B cell (primary cell): ENCODE data around the gene SLC1A2. TPM values are rescaled to one million over a fixed set of nuclear protein-coding genes. Genes with fewer than 3 reads are reported as not detected.

ENCODE experiments used
- ATAC-seq: fragments of 200-7000 bp; cut with Tn5 transposase; one replicate; pipeline ENCODE4 v1.10.0; 2021; ENCODE audit warnings: low read depth, mild to moderate bottlenecking, moderate number of reproducible peaks, moderate library complexity
- CTCF ChIA-PET: fragments of 350-600 bp; sonication (Branson Sonifier 250); formaldehyde crosslinking; loops from one replicate; lab custom pipeline; 2021; ENCODE audit warnings: antibody characterized with exemption, inconsistent platforms; lab: Charles Lee
- POLR2A ChIA-PET: fragments of 350-600 bp; sonication (Branson Sonifier 250); formaldehyde crosslinking; loops from one replicate; lab custom pipeline; 2021; ENCODE audit warnings: antibody characterized with exemption; lab: Charles Lee
- DNase-seq: peaks from one replicate; pipeline ENCODE4 v3.0.0; 2013
- H2AFZ ChIP-seq: 2 replicates; pipeline ENCODE4 v1.6.1; 2012; ENCODE audit warnings: mild to moderate bottlenecking, low read depth, low read length; ENCODE audit not compliant: insufficient read depth, poor library complexity, severe bottlenecking
- H3K27ac ChIP-seq, 2 donors: 1 replicate in 1 of 2; 2 replicates in 1 of 2; pipeline ENCODE4 v1.5.1; 2012 to 2013; ENCODE audit warnings: low read length in 2 of 2, mild to moderate bottlenecking in 2 of 2, moderate library complexity in 1 of 2
- H3K27me3 ChIP-seq, 4 experiments: fragments of 200-600 bp in 1 of 4; sonication (generic) in 1 of 4; replicated peaks in 1 of 4; 1 replicate in 2 of 4; 2 replicates in 2 of 4; pipeline versions ENCODE4 v1.6.1 to v1.7.0; 2013 to 2016; ENCODE audit warnings: low read length in 3 of 4, mild to moderate bottlenecking in 2 of 4, mixed read lengths in 1 of 4, moderate library complexity in 1 of 4; ENCODE audit not compliant: insufficient read depth in 4 of 4, control insufficient read depth in 3 of 4; ENCODE audit errors: control extremely low read depth in 1 of 4
- H3K36me3 ChIP-seq, 2 experiments: replicated peaks in 1 of 2; 1 replicate in 1 of 2; 2 replicates in 1 of 2; pipeline versions ENCODE4 v1.6.1 to v1.7.1; 2013; ENCODE audit warnings: low read length in 1 of 2; ENCODE audit not compliant: insufficient read depth in 2 of 2, control insufficient read depth in 1 of 2; ENCODE audit errors: control extremely low read depth in 1 of 2, extremely low read depth in 1 of 2
- H3K4me1 ChIP-seq, 2 donors: fragments of 200-600 bp in 1 of 2; sonication (generic) in 1 of 2; 1 replicate in 1 of 2; 2 replicates in 1 of 2; pipeline versions ENCODE4 v1.5.1 to v1.6.1; 2013 to 2017; ENCODE audit warnings: low read length in 2 of 2; ENCODE audit not compliant: control insufficient read depth in 2 of 2, insufficient read depth in 2 of 2
- H3K4me2 ChIP-seq: replicated peaks from 2 replicates; pipeline ENCODE3; 2012; ENCODE audit warnings: mild to moderate bottlenecking, low read depth, low read length; ENCODE audit not compliant: poor library complexity, severe bottlenecking
- H3K4me3 ChIP-seq, 5 experiments: fragments of 200-600 bp in 1 of 5; sonication (generic) in 1 of 5; 1 replicate in 3 of 5; 2 replicates in 2 of 5; pipeline versions ENCODE4 v1.5.1 to v1.7.0; 2011 to 2016; ENCODE audit warnings: low read length in 4 of 5, mild to moderate bottlenecking in 4 of 5, low read depth in 2 of 5, control low read depth in 1 of 5, moderate library complexity in 1 of 5; ENCODE audit not compliant: insufficient read depth in 1 of 5; ENCODE audit errors: control extremely low read depth in 1 of 5, extremely low read depth in 1 of 5
- H3K79me2 ChIP-seq: fragments of 200-600 bp; sonication (generic); one replicate; pipeline ENCODE4 v1.6.0; 2016; ENCODE audit warnings: low read length; ENCODE audit not compliant: control insufficient read depth, insufficient read depth
- H3K9ac ChIP-seq: fragments of 200-600 bp; sonication (generic); 2 replicates; pipeline ENCODE4 v1.6.1; 2017; ENCODE audit warnings: mild to moderate bottlenecking, low read length, moderate library complexity
- H3K9me3 ChIP-seq, 3 donors: one replicate each; pipeline versions ENCODE4 v1.6.1 to v1.7.1; 2013; ENCODE audit warnings: low read length in 2 of 3; ENCODE audit not compliant: control insufficient read depth in 2 of 3, insufficient read depth in 1 of 3; ENCODE audit errors: control extremely low read depth in 1 of 3
- H4K20me1 ChIP-seq: 2 replicates; pipeline ENCODE4 v1.6.0; 2012; ENCODE audit warnings: mild to moderate bottlenecking, low read length; ENCODE audit not compliant: insufficient read depth, control insufficient read depth, poor library complexity, severe bottlenecking
- H3K27ac Mint-ChIP-seq: one replicate; pipeline ENCODE4 v1.8.0; 2021; ENCODE audit warnings: mixed read lengths
- H3K27me3 Mint-ChIP-seq: one replicate; pipeline ENCODE4 v1.8.0; 2021; ENCODE audit warnings: mixed read lengths
- H3K4me1 Mint-ChIP-seq: one replicate; pipeline ENCODE4 v1.8.0; 2021; ENCODE audit warnings: mixed read lengths
- H3K4me3 Mint-ChIP-seq: one replicate; pipeline ENCODE4 v1.8.0; 2021; ENCODE audit warnings: mixed read lengths
- H3K9me3 Mint-ChIP-seq: one replicate; pipeline ENCODE4 v1.8.0; 2022; ENCODE audit warnings: mixed read lengths; ENCODE audit not compliant: insufficient read depth
- CTCF ChIP-seq: fragments of 200-600 bp; IDR thresholded peaks from one replicate; pipeline ENCODE4 v1.8.0; 2022; ENCODE audit warnings: antibody characterized with exemption, mild to moderate bottlenecking
- EZH2 ChIP-seq: IDR thresholded peaks from 2 replicates; pipeline ENCODE4 v1.6.1; 2012; ENCODE audit warnings: borderline replicate concordance, low read depth, mild to moderate bottlenecking, moderate library complexity, low read length; ENCODE audit not compliant: insufficient read depth, poor library complexity, severe bottlenecking
- WGBS: methylation state at CpG from one replicate; pipeline ENCODE4 v1.1.5; 2013; ENCODE audit warnings: missing lambda C conversion rate; ENCODE audit not compliant: insufficient coverage; 5-methylcytosine and 5-hydroxymethylcytosine counted together
- intact Hi-C: fragments of 100-400 bp; cut with micrococcal nuclease; formaldehyde crosslinking; loops from one replicate; pipeline ENCODE4 v1.10.0; 2022
- polyA plus RNA-seq: library from polyadenylated mRNA; depleted of rRNA; stranded (reverse); fragments of >200 nt; gene quantifications from 2 replicates; pipeline ENCODE4 v1.2.3, GENCODE V29; 2012
- total RNA-seq, 2 donors: library from RNA; stranded (reverse); fragments of 120-200 nt in 1 of 2; gene quantifications; 1 replicate in 1 of 2; 2 replicates in 1 of 2; pipeline versions ENCODE4 v1.2.3 to v1.2.4, GENCODE V29; 2013 to 2022

Gene SLC1A2
- total and polyA plus RNA-seq, 2 donors (not counting 1 experiment from before 2014, with no cell fraction given), result not detected

- WGBS, result no CpG with 5 or more reads among the region's 3 CpGs
- Histone ChIP-seq H3K27ac (no peak overlapping the region), H3K9ac (no peak overlapping the region), H3K4me1 (peaks cover 18 to 23% of the 10 kb centered on the region in 2 donors), H3K4me3 (no peak overlapping the region), H3K4me2 (no peak overlapping the region), H3K27me3 (no peaks in the 10 kb centered on the region), H3K36me3 (no peaks in the 10 kb centered on the region), H4K20me1 (no peaks in the 10 kb centered on the region), H3K9me3 (no peaks in the 10 kb centered on the region), H3K79me2 (no peaks in the 10 kb centered on the region), H2AFZ (no peak overlapping the region)
- peaks cover 34% of the 10 kb centered on the region for H3K4me1 Mint-ChIP-seq
- DNase-seq (no peak), ATAC-seq (no peak)
- CTCF ChIA-PET, result no interaction called here
- H3K27me3 Mint-ChIP-seq, result no peaks in the 10 kb centered on the region
- TF ChIP-seq CTCF (no peak), EZH2 (no peak)
- H3K27ac Mint-ChIP-seq, result no peak overlapping the region
- POLR2A ChIA-PET, result no interaction called here
- intact Hi-C loops, result no loop called here
- H3K9me3 Mint-ChIP-seq, result no peaks in the 10 kb centered on the region
- H3K4me3 Mint-ChIP-seq, result no peak overlapping the region
Measured at GRCh38 chr11:35326266-35326879, 93.0 kb downstream of the SLC1A2 start.

- POLR2A ChIA-PET, result interaction anchor here (0.7 kb wide), 1 partner anchor 868 kb away, joined by 3 read pairs; no protein-coding TSS in a partner anchor
- 100% methylated on average over 3 of the region's 3 CpGs for WGBS
- H3K27ac Mint-ChIP-seq, result no peak overlapping the region
Measured at GRCh38 chr11:35324981-35325380, 94.4 kb downstream of the SLC1A2 start.

More at GRCh38 chr11:35324981-35325380, 94.4 kb downstream of the SLC1A2 start:
- Histone ChIP-seq H2AFZ (no peak overlapping the region), H4K20me1 (no peaks in the 10 kb centered on the region), H3K79me2 (no peaks in the 10 kb centered on the region), H3K4me2 (no peak overlapping the region), H3K9me3 (no peaks in the 10 kb centered on the region), H3K4me1 (peaks cover 4 to 9% of the 10 kb centered on the region in 2 donors), H3K36me3 (no peaks in the 10 kb centered on the region), H3K9ac (no peak overlapping the region), H3K27ac (no peak overlapping the region), H3K4me3 (no peak overlapping the region), H3K27me3 (no peaks in the 10 kb centered on the region)
- DNase-seq (no peak), ATAC-seq (no peak)
- peaks cover 20% of the 10 kb centered on the region for H3K4me1 Mint-ChIP-seq
- no peak overlapping the region for H3K4me3 Mint-ChIP-seq
- CTCF ChIA-PET, result no interaction called here
- TF ChIP-seq EZH2 (no peak), CTCF (no peak)
- intact Hi-C loops, result no loop called here
- no peaks in the 10 kb centered on the region for H3K27me3 Mint-ChIP-seq
- H3K9me3 Mint-ChIP-seq, result no peaks in the 10 kb centered on the region
